ENCODE results near the gene ADNP2. TPM values are rescaled to one million over a fixed set of nuclear protein-coding genes. Genes with fewer than 3 reads are reported as not detected.

The ADNP2 gene
- total and polyA plus RNA-seq, 12 donors, result 4.6 to 12.4 (median 10.8) TPM

GRCh38 chr18:80188643-80189530 is 79.8 kb downstream of the ADNP2 start:
- WGBS, 2 donors, result 83 to 88% methylated on average over 20 of the region's 20 CpGs
- no peaks in the 10 kb centered on the region for H3K9me3 ChIP-seq
- no peak overlapping the region for H3K27ac ChIP-seq
- ATAC-seq (no peak), DNase-seq (no peak)
- H3K36me3 ChIP-seq, result no peaks in the 10 kb centered on the region
- no peak for TF ChIP-seq CTCF (IDR thresholded peaks at IDR 0.05)
- H3K27me3 ChIP-seq, result peaks cover 0 to 6% (median 0%) of the 10 kb centered on the region in 7 donors
- no peak overlapping the region for H3K4me3 ChIP-seq
- H3K4me1 ChIP-seq, result no peaks in the 10 kb centered on the region
- intact Hi-C loops (cut with DNase I), result no loop called here

GRCh38 chr18:80189531-80189865 is 80.4 kb downstream of the ADNP2 start:
- Histone ChIP-seq H3K27me3 (peaks cover 0 to 6% (median 0%) of the 10 kb centered on the region in 7 donors), H3K4me1 (no peaks in the 10 kb centered on the region), H3K27ac (no peak overlapping the region), H3K4me3 (no peak overlapping the region), H3K9me3 (no peaks in the 10 kb centered on the region), H3K36me3 (no peaks in the 10 kb centered on the region)
- ATAC-seq (no peak), DNase-seq (no peak)
- no peak for TF ChIP-seq CTCF (IDR thresholded peaks at IDR 0.05)
- intact Hi-C loops (cut with DNase I), result no loop called here
- 73 to 82% methylated on average over 10 of the region's 10 CpGs for WGBS, 2 donors

Other genes starting within 250 kb of the ADNP2 start
- gene SLC66A2, start 157.6 kb upstream of the ADNP2 start, total RNA-seq, result 10 to 100 TPM; 21.4 to 31.0 (median 23.5) TPM
- gene SLC66A2, start 157.6 kb upstream of the ADNP2 start, polyA plus RNA-seq, result 10 to 100 TPM; 28.4 to 32.3 TPM
- gene HSBP1L1, start 144.6 kb upstream of the ADNP2 start, total RNA-seq, result 10 to 100 TPM in 2 of 10 donors, 1 to 10 TPM in 8; 4.1 to 12.9 (median 6.4) TPM
- 10 to 100 TPM in 1 of 2 donors, 1 to 10 TPM in 1; 3.8 to 56.5 TPM for gene HSBP1L1, start 144.6 kb upstream of the ADNP2 start, polyA plus RNA-seq
- 100 to 1,000 TPM in 1 of 10 donors, 10 to 100 TPM in 9; 63.3 to 115 (median 87.2) TPM for gene TXNL4A, start 120.7 kb upstream of the ADNP2 start, total RNA-seq
- gene TXNL4A, start 120.7 kb upstream of the ADNP2 start, polyA plus RNA-seq, result 100 to 1,000 TPM; 115 to 144 TPM
- gene RBFA, start 74.8 kb upstream of the ADNP2 start, total RNA-seq, result 10 to 100 TPM; 13.6 to 30.6 (median 19.9) TPM
- 10 to 100 TPM; 12.4 to 19.3 TPM for gene RBFA, start 74.8 kb upstream of the ADNP2 start, polyA plus RNA-seq
- gene PARD6G, start 138.3 kb downstream of the ADNP2 start, total RNA-seq, result 1 to 10 TPM; 1.2 to 3.8 (median 2.6) TPM
- gene PARD6G, start 138.3 kb downstream of the ADNP2 start, polyA plus RNA-seq, result 1 to 10 TPM in 1 of 2 donors, under 1 TPM in 1; 0.77 to 2.9 TPM

Measured in heart right ventricle (tissue), 16 donors.